SIG-M5 treated with dmso at 0.1 percent for 504 hours (cell line): ENCODE measurements around the gene STN1.

Source experiments
- DNase-seq: peaks from one replicate; lab custom pipeline; 2025; ENCODE audit not compliant: unreplicated experiment; lab: John Stamatoyannopoulos, UW

The STN1 gene

DNA sequence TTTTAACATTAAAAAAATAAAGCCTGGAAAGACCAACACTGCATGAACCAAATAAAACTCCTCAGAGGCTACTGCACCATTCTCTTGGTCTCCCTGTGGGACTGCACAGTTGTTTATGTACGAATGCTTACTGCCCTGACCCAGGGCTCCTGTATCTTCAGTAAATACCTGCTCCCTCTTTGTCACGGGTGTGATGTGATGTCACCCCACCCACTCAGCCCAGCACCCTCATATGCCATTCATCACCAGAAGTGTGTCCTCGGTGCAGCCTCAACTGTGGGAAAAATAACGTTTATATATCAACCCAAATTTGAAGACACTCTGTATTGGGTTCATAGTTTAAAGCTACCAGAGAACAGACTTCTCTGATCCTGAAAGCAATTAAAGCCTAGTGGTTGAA, 48.6 kb downstream of the STN1 start:
- DNase-seq = no peak

DNA sequence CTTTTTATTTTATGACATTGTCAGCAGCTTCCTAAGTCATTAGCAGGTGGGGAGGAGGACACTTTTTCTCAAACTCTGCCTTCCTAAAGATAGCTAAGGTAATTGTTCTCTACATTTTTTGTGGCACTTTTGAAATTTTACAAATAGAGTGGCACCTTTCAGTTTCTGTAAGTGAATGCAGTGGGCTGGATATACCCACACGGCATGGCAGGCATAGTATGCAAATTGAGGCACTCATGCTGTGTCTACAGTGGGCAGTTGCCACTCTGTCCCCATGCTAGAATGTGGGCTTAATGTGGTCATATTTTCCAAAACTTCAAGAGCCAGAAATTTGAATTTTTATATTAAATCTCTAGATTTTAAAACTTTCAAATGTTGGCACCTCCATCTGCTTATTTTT, 49.8 kb downstream of the STN1 start:
- DNase-seq = no peak

DNA sequence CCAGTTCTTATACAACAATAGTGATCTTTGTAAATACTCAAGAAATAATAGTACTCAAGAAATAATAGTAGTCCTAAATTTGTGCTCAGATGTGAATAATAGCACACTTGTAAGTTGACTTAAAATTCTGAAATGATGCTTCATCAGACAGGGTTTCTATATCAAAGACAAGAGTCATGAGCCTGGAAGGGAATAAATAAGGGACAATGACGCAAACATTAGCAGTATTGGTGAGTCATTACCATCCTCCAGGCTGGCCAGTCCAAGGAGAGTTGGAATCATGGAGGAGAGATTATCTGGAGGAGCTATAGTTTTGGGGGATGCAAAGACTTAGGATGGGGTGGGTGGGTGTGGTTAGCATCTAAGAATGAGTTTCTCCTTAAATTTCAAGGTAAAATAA, 56.5 kb downstream of the STN1 start:
- no peak for DNase-seq

DNA sequence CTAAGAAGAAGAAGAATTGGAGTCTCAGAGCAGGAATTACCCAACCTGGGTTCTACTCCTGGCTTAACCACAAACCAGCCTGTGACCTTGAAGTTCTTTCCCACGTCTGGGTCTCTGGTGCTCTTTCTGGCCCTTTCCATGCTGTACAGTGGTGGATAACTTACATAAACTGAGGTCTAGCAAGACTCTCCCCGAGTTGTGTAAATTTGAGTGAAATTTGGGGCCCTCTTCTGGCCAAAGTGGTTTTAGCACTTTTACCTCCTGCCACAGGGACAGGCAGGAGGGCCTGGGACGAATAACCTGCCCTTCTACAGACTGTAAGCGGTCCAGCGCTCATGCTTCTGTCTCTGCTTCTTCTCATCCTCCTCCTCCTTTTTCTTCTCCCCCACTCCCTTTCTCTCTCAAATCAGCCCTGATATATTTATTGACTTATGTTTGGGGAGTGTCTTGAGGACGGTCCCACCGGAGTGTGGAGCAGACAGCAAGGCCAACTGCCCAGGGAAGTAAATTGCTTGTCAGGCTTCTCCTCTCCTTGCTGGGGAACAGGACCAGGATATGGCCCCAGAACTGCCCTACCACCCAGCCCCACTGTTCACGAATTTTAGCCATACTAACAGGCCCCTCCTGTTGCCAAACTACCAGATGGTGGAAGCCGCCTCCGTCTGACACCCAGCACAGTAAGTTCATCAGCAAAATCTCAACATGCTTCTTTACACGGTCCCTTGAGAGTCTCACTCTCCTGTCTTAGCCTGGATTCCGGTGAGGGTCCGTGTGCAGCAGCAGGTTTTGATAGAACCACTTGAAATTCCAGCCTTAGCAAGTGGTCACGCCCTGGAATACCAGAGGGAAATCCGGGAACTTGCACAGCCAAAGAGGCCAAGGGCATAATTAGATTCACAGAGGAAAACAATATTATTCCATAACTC, 58.6 kb downstream of the STN1 start:
- DNase-seq = peak; percentile 34

DNA sequence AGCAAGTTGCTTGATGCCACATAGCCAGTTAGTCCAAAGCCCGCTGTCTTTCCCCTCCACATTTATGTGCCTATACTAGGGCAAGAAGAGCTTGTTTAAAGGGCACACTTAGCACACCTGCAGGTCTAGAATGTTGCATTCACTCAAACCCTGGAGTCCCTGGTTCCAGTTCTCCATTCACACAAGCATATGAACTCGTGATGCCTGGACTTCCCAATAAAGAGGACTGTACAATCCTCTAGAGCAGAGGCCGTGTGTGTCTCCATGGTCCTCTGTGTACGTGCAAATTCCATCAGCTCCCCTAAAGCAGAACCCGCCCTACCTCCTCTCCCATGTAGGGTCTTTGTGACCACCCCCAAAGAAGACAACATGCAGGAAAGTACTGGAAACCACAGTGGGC, 59.6 kb downstream of the STN1 start:
- no peak for DNase-seq

DNA sequence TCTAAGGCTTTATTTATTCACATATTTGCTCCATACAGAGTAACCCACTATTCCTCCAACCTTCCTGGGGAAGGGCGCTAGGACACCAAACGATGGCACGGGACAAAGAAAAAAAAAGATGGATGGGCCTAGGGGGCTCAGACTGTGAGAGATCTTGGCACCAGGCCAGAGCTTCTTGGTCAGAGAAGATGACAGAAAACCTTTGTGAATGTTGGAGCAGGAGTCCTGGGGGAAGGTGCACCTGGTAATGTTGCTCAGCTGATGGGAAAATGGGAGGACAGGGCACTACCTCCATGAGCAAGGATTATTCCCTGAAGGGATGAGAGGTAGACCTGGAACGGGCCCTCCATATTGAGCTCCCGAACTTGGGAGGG, 61.2 kb downstream of the STN1 start:
- DNase-seq = no peak

DNA sequence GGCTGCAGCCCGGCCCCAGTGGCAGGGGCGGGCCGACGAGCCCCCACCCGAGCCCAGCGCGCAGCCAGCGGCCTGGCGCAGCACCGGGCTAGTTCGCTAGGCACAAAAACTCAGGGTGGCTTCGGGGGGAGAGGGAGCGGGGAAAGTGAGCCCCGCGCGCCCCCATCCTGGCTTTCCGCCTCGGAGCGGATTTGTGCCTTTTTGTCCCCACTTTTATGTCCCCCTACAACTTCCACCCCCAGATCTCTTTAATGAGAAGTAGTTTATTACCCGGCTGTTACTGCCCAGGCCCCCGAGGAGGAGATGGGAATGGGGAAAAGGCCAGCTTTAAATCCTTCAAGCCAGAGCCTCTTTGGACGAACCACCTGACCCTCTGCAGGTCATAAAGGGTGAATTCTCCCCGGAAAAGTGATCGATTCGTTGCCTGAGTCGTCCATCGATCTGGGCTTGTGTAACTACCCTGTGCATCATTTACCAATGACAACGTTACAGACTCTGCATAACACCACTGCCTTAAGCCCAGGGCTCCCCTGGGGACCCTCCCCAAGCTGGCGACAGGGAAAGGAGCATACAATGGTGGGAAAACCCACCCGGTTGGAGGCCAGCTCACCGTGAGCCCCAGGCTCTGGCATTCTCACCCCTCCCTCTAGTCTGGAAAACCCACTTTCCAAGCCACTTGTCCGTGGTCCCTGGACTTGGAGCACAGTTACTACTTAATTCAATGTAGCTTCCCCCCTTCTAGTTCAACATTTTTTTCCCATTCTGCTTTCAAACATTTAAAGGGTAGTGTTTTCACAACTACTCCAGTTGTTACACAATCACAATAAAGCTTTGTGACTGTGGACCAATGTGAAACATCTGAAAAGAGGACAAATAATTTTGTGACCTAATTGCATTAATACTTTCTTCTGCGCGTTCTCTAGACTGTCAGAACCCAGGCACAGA, 61.9 kb downstream of the STN1 start:
- DNase-seq = peak; percentile 11

DNA sequence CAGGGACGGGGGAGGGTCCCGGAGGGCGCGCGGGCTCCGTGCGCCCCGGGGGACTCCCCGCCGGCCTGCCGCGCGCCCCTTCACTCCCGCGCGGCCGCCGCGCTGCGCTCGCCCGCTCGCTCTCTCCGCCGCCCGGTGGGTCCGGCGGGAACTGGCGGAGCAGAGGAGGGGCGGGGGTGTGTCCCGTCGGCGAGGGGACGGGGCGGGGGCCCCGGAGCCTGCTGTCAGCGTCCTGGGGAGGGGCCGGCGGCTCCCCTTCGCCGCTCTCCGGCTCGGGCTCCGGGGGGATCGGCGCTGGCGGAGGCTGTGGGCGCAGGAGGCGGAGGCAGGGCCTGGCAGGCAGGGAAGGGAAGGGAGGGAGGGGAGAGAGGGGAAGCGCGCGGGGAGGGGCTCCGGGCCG, 62.6 kb downstream of the STN1 start, which contains the start of gene SH3PXD2A:
Gene SH3PXD2A, minus strand, starts transcription at position 153 of the 400 bp plus-strand sequence. CDS start 310 bp downstream, outside the sequence.
- DNase-seq = no peak

DNA sequence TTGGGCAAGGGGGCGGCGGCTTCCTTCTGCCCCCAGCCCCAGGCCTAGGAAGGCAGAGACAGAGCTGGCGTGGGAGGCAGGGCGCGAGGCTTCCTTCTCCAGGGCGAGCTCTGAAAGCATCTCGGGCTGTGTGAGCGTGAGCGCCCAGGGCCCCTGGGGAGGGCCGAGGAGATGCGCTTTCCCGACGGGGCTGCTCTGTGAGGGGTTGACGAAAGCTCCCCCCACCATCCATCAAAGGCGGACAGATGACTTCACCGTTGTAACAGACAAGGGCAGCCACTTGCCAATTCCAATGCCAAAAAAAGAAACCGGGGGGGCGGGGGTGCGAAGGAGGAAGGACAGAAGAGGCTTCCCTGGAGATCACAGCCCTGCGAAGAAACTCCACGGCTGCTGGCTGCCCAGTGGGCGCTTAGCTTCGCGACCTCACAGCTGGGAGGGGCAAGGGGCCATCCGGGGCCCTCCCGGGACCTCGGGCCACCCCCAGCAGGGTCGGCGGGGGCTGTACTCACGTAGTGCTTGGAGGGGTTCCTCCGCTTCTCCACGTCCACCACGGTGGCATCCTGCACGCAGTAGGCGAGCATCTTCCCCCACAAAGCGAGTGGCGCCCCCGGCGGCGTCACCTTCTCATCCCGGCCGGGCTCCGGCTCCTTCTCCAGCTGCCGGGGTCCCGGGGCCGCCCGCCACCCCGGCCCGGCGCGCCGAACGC, 63.1 kb downstream of the STN1 start:
- DNase-seq = no peak

DNA sequence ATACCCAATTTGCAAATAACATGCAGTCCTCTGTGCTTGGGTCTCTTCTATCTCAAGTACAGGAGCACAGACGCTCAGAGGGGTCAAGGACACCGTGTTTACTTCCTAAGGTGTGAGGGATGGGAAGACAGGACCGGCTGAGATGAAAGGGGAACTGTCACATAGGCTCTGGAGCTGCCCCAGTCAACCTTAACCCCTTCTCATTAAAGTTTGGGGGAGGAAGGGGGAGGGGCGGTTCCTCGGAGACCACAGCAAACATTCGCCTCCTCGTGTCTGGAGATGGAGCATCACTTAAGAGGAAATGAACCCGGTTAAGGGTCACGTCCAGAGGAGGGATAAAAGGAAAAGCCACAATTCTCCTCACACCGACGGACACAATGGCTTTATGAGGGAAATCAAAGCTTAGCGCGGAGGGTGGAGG, 63.7 kb downstream of the STN1 start:
- DNase-seq = no peak

DNA sequence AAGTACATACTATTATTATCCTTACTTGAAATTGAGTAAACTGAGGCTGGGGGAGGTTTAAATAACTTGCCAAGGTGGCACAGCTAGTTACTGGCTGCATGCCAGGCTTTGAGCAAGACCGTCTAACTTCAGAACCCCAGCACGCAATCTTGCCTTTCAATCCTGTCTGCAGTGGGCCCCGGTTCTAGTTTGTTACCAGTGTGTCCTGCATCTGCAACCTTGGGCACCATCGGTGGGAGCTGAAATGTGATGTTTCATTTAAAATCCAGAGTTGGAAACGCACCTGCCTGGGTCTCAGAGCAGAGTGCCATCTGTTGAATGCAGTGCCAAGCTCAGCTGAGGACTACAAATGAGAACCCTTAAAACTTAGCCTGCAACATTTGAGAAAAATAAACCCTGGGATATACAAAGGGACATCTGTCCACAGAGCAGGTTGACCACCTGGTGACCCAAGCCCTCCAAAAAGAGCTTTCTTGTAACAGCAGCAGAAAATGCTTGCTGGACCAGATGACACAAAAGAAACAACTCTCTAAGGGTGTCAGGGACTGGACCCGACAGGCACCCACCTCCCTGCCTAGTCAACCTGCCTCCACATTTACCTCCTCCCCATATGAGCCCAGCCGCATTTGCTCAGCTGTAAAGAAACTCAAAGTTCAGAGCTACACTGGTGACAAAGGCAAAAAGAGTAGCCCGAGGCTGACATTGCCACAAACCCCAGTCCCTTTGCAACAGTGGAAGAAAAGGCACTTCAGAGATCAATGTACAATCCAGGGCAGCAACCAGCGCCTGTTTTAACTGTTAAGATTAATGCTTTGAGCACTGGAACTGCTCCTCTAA, 64.3 kb downstream of the STN1 start:
- DNase-seq = no peak

DNA sequence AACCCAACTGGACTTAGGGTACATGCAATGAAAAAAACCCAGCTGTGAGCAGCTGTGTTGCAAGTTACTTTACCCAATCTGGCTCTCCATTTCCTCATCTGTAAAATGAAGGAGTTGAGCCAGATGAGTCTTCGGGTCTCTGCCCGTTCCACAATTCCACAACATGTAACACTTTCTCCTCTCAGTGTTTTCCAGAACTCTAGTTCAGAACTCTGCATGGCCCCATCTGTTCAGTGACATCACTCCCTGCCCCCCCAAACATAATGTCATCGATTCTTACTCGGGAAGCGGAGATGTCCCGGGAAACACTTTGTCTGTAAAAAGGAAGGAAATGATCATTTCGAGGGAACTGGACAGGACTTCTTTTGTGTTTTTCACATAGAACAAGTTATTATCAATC, 65.1 kb downstream of the STN1 start:
- peak; percentile 3 for DNase-seq

DNA sequence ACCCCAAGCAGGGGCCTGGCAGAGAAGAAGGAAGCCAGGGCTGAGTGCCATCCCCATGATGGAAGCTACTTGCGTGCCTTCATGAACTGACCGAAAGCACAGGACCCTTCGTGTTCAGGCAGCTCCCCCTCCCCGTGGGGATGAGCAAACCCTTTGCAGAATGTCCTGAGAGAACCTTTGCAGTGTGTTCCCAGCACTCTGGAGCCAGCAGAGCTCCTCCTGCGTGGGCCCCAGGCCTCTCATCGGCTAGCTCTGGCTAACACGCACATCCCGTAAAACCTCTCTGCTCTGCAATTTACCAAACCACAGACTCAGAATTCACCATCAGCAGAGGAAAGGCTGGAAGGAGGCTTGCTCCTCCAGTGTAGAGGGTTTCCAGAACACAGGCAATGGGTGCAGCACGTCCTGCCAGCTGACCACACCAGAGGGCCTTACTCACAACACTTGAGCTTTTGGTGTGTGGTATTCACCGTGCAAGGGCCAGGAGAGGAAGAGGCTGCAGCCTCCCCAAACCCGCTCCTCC, 65.7 kb downstream of the STN1 start:
- DNase-seq = no peak

DNA sequence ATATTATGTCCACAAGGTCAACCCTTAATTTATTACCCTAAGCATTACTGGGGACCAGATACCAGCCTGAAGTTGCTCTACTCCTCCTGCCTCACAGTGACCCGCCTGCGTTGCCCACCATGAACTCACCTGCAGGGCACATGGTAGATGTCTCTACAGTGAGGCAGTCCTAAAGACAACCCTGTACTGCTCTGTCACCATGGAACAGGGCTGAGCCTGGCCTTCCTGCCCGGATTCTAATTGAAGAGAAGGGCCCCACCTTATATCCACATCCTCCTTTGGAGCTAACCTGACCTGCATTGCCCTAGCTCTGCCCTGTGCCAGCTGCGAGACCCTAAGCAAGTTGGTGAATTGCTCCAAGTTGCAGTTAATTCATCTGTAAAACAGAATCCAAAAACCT, 66.7 kb downstream of the STN1 start:
- no peak for DNase-seq

DNA sequence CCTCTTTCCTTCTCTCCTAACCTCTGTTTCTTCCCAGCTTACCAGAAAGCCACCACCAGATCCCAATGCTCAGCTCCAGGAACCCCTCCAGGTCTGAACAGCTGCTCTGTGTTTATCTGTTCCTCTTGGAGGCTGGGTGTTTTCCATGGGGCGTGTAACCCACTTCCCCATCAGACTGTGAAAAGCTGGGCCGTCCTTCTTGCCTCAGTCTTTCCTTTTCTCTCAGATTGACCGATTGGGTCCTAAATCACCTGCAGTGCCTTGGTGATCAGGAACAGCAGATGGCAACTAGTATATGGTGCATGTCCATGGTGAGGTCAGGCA, 67.5 kb downstream of the STN1 start:
- no peak for DNase-seq

DNA sequence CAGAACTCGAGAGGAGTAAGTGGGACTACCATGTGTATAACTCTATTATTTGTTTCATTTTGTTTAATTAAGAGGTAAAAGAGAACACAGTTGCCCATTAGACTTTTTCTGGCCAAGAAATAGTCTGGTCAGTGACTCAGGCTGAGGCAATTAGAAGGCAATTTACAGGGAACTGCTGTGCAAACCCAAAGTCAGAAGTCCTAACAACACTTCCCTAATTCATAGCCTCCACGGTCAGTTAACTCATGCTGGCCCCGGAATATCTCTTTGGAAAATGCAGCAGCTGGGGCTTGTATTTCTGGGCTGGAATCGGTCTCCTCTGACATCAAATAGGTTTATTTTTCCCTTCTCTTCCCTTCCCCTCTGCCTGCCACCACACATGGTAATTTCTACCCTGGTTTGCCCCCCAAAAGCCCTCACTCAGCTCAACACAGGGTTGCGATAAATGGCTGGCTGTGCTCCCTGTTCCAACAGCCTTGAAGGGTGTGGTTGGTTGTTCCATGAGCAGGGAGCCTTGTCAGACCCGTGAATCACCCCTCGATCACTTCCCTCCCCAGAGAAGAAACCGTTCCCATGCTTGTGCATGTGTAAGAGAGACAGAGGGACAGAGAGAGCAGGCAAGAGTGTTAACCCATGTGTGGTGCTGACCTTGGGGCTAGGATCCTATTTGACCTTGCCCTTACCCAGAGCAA, 68.0 kb downstream of the STN1 start:
- peak; percentile 14 for DNase-seq

DNA sequence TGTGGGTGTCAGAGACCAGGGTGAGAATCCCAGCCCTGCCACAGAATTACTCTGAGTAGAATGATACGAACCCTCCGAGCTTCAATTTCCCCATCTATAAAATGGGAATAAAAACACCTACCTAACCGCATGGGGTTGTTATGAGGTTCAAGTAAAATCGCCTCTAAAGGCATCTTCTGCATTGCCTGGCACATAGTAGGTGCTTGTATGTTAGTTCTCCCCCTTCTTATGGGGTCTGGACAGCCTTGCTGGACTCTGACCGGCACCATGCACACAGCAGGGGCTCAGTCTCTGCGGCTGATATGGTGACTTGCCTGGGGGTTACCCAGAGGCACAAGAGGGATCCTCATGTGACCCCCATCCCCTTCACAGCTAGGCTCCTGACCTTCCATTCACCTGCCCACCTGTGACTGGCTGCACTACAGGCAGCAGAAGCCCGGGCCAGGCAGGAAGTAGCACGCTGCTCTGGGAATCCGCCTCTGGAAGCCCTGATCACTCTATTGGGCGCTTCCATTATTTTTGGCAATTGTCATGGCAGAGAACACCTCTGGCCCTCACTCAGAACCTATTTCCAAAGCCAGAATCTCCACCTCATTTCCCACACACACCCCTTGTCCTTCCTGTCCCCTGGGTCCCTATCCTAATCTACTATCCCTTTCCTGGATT, 68.6 kb downstream of the STN1 start:
- no peak for DNase-seq

DNA sequence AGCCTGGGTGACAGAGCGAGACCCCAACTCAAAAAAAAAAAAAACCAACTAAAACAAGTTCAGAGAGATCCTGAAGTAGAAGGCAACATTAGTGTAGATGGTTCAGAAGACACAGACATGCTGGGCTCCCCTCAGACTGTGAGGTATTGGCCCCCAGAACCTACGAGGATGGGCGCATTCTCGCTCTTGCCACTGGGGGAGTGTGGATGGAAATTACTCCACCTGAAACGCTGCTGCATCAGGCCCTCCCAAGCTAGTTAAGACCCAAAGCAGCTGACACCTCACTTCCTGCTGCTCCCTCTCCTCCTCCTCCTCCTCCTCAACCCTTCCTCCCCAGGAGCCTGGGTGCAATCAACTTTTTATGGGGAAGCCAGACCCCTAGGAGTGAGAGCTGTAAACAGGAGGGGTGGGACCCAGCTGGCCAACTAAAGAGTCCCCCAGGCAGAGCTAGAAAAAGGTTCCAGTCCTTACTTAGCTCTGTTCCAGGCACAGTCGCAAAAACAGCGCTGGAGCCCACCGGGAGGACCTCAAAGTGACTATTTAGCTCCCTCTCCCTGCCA, 70.0 kb downstream of the STN1 start:
- no peak for DNase-seq

DNA sequence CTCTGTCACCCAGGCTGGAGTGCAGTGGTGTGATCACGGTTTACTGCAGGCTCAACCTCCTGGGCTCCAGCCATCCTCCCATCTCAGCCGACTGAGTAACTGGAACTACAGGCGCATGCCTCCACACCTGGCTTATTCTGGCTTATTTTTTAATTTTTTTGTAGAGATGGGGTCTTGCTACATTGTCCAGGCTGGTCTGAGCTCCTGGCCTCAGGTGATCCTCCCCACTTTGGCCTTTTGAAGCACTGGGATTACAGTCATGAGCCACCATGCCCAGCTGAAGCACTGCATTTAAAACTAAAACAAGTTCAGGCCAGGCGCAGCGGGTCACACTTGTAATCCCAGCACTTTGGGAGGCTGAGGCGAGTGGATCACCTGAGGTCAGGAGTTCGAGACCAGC, 70.6 kb downstream of the STN1 start:
- DNase-seq = no peak
